H1 (cell line): ENCODE results near the gene PLOD1. TPM values are rescaled to one million over a fixed set of nuclear protein-coding genes. Genes with fewer than 3 reads are reported as not detected.

Experiments
- CBX8 ChIP-seq: fragments of 300-800, 300-1000 bp; sonication (generic); IDR thresholded peaks from 2 replicates; pipeline ENCODE4 v1.7.1; 2016; ENCODE audit warnings: low read depth, low read length, borderline replicate concordance
- EZH2 ChIP-seq: fragments of 200-600 bp; sonication (generic); IDR thresholded peaks from 2 replicates; pipeline ENCODE4 v1.7.1; 2012; ENCODE audit warnings: low read depth, mild to moderate bottlenecking, moderate library complexity, low read length, inconsistent platforms; ENCODE audit not compliant: severe bottlenecking
- MAFK ChIP-seq: IDR thresholded peaks from 2 replicates; pipeline ENCODE4 v1.6.1; 2012; ENCODE audit warnings: low read depth, mild to moderate bottlenecking, improper control_type of control experiment, low read length
- NRF1 ChIP-seq: IDR thresholded peaks from 2 replicates; pipeline ENCODE4 v1.6.1; 2011; ENCODE audit warnings: mild to moderate bottlenecking, low read depth, low read length, improper control_type of control experiment
- PHF8 ChIP-seq: fragments of 200-600 bp; sonication (generic); conservative IDR thresholded peaks from 2 replicates; pipeline ENCODE4 v1.7.1; 2012; ENCODE audit warnings: low read depth, mild to moderate bottlenecking, inconsistent platforms, low read length, moderate library complexity
- POLR2AphosphoS5 ChIP-seq: IDR thresholded peaks from 2 replicates; pipeline ENCODE4 v1.6.1; 2011; ENCODE audit warnings: low read depth, low read length
- SIRT6 ChIP-seq: IDR thresholded peaks from one replicate; pipeline ENCODE4 v1.7.1; 2012; ENCODE audit warnings: low read length, inconsistent platforms
- polyA plus RNA-seq, 7 experiments: library from polyadenylated mRNA; depleted of rRNA in 3 of 7; stranded (reverse) in 5 of 7; unstranded in 2 of 7; fragments of >200 nt in 5 of 7; fragments of 200-250 nt in 2 of 7; gene quantifications; 1 replicate in 5 of 7; 2 replicates in 1 of 7; 4 replicates in 1 of 7; pipeline versions ENCODE4 v1.2.1 to v1.2.3, GENCODE V29; 2011 to 2013; ENCODE audit warnings: missing spikeins in 2 of 7, mixed read lengths in 2 of 7
- total RNA-seq: library from RNA; stranded (reverse); fragmentation: NEBNext Ultra II Directional; extraction: Animal tissue kit (Norgen Biotek cat#: 25700); gene quantifications from 2 replicates; pipeline ENCODE4 v1.2.1, GENCODE V29; 2021

Gene PLOD1
- total and polyA plus RNA-seq, 2 of the 8 experiments (the other 6 are each of a cell fraction or from before 2014, with no cell fraction given): 44.9 to 51.8 TPM

- TF ChIP-seq MAFK (no peak), SIRT6 (no peak), EZH2 (no peak), NRF1 (no peak), POLR2AphosphoS5 (no peak), CBX8 (no peak), PHF8 (no peak)
- TF ChIP-seq, all 59 proteins: peak for 0
These were observed 29.5 kb upstream of the PLOD1 start (continued) for GRCh38 chr1:11904978-11905377.
